Left lung (tissue), 10 donors: ENCODE measurements around the gene NRDC. TPM values are rescaled to one million over a fixed set of nuclear protein-coding genes. Genes with fewer than 3 reads are reported as not detected.

Experiments used
- ATAC-seq: fragments of 200-7000 bp; cut with Tn5 transposase; one replicate; pipeline ENCODE4 v1.9.1; 2020; ENCODE audit warnings: moderate library complexity
- DNase-seq, 4 donors: peaks; one replicate each; pipeline ENCODE4 v3.0.0-alpha.2; 2013 to 2020
- H3K27ac ChIP-seq, 2 donors: fragments of 200-600 bp; sonication (generic) in 1 of 2; one replicate each; pipeline versions ENCODE4 v1.5.0 to v1.8.0; 2020 to 2021
- H3K27me3 ChIP-seq, 2 donors: fragments of 200-600 bp; sonication (generic) in 1 of 2; one replicate each; pipeline versions ENCODE4 v1.5.0 to v1.8.0; 2020 to 2021
- H3K36me3 ChIP-seq, 2 donors: fragments of 200-600 bp; sonication (generic) in 1 of 2; one replicate each; pipeline versions ENCODE4 v1.5.0 to v1.8.0; 2020 to 2021
- H3K4me1 ChIP-seq, 2 donors: fragments of 200-600 bp; one replicate each; pipeline ENCODE4 v1.8.0; 2021
- H3K4me3 ChIP-seq, 2 donors: fragments of 200-600 bp; sonication (generic) in 1 of 2; one replicate each; pipeline versions ENCODE4 v1.5.0 to v1.8.0; 2020 to 2021; ENCODE audit warnings: mild to moderate bottlenecking in 1 of 2
- H3K9me3 ChIP-seq, 2 donors: fragments of 200-600 bp; sonication (generic) in 1 of 2; one replicate each; pipeline versions ENCODE4 v1.5.0 to v1.8.0; 2020 to 2021
- CTCF ChIP-seq, 2 donors: fragments of 200-600 bp; sonication (generic) in 1 of 2; IDR thresholded peaks; one replicate each; pipeline versions ENCODE4 v1.5.0 to v1.8.0; 2021; ENCODE audit warnings: antibody characterized with exemption in 2 of 2
- intact Hi-C, 2 donors: fragments of 100-400 bp; cut with DNase I; formaldehyde crosslinking; loops; one replicate each; pipeline versions ENCODE4 v1.11.2 to v1.14.2; 2022
- polyA plus RNA-seq, 6 donors: library from polyadenylated mRNA; unstranded; fragments of 120-200 nt; gene quantifications; one replicate each; pipeline ENCODE4 v1.2.1, GENCODE V29; 2013; ENCODE audit not compliant: insufficient read length in 6 of 6
- total RNA-seq, 2 donors: library from RNA; stranded (reverse); fragmentation: NEBNext Ultra II Directional; extraction: Animal tissue kit (Norgen Biotek cat#: 25700); gene quantifications; one replicate each; pipeline ENCODE4 v1.2.1, GENCODE V29; 2021
- donor health status: DM: no; HTN: yes; CAD: no.
- donor health status: DM: no; HTN: no; CAD: no.

Gene NRDC
- total and polyA plus RNA-seq, 8 donors, result 101 to 176 (median 153) TPM

GRCh38 chr1:51906306-51907078, 28.0 kb upstream of the NRDC start:
- H3K27me3 ChIP-seq, result peaks cover 2 to 62% of the 10 kb centered on the region in 2 donors
- no peak for ATAC-seq
- H3K9me3 ChIP-seq, result no peaks in the 10 kb centered on the region
- no peak overlapping the region for H3K4me3 ChIP-seq
- no peaks in the 10 kb centered on the region for H3K4me1 ChIP-seq
- intact Hi-C loops, result no loop called here
- H3K27ac ChIP-seq, result no peak overlapping the region
- TF ChIP-seq CTCF (IDR thresholded peaks at IDR 0.05), result no peak
- no peak for DNase-seq
- no peaks in the 10 kb centered on the region for H3K36me3 ChIP-seq

DNA sequence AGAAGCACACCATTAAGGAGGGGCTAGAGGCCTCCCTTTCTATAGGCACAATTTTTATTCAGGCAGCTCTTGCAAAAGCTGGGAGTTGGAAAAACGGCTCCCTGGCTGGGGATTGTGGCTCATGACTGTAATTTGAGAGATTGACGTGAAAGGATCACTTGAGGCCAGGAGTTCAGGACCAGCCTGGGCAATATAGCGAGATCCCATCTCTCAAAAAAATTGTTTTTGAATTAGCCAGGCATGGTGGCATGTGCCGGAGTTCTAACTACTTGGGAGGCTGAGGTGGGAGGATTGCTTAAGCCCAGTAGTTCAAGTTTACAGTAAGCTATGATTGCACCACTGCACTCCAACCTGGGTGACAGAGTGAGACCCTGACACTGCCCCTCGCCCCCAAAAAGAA, 23.9 kb upstream of the NRDC start:
- Histone ChIP-seq H3K36me3 (no peaks in the 10 kb centered on the region), H3K9me3 (no peaks in the 10 kb centered on the region), H3K27ac (no peak overlapping the region), H3K4me3 (no peak overlapping the region), H3K27me3 (peaks cover 4 to 67% of the 10 kb centered on the region in 2 donors), H3K4me1 (no peaks in the 10 kb centered on the region)
- DNase-seq, result no peak
- intact Hi-C loops, result no loop called here
- no peak for TF ChIP-seq CTCF (IDR thresholded peaks at IDR 0.05)
- no peak for ATAC-seq

DNA sequence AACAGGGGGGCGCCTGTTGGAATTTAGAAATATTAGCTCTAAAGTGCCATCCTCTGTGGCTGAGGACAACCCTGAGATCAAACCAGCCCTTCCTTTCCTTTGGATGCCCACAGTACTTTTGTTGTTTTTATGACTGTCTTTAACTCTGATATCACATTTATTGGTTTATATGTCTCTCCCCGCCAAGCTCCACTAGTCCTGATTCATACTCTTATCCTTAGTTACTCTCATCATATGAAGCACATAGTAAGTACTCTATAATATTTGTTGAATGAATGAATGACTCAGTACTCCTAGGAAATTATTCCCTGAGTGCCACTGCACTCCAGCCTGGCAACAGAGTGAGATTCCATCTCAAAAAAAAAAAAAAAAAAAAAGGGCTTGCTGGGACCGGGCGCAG, 22.6 kb upstream of the NRDC start:
- intact Hi-C loops, result no loop called here
- ATAC-seq, result no peak
- peaks cover 4 to 75% of the 10 kb centered on the region in 2 donors for H3K27me3 ChIP-seq
- no peak overlapping the region for H3K4me3 ChIP-seq
- no peak for DNase-seq
- no peak for TF ChIP-seq CTCF (IDR thresholded peaks at IDR 0.05)
- no peak overlapping the region for H3K27ac ChIP-seq
- no peaks in the 10 kb centered on the region for H3K4me1 ChIP-seq
- H3K36me3 ChIP-seq, result no peaks in the 10 kb centered on the region
- H3K9me3 ChIP-seq, result no peaks in the 10 kb centered on the region

DNA sequence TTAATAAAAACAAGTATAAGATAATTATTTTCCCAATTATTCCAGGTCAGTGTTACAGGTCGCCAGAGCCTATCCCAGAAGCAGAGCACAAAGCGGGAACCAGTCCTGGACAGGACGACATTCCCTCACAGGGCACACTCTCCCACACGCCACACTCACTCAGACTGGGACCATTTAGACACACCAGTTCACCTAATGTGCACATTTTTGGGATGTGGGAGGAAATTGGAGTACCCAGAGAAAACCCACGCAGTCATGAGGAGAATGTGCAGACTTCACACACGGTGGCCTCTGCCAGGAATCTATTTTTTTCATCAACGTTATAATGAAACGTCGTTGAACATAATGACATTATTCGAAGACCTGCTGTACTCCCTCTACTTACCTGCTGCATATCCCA, 20.5 kb upstream of the NRDC start:
- TF ChIP-seq CTCF (IDR thresholded peaks at IDR 0.05), result no peak
- Histone ChIP-seq H3K27me3 (peaks cover 4 to 76% of the 10 kb centered on the region in 2 donors), H3K9me3 (no peaks in the 10 kb centered on the region), H3K4me1 (no peaks in the 10 kb centered on the region), H3K4me3 (no peak overlapping the region), H3K36me3 (no peaks in the 10 kb centered on the region), H3K27ac (no peak overlapping the region)
- DNase-seq, result no peak
- no peak for ATAC-seq
- intact Hi-C loops, result loop anchor here in 1 of 2 donors (5.0 kb wide), 1 partner anchor 103 kb away; no protein-coding TSS in a partner anchor

- no peaks in the 10 kb centered on the region for H3K36me3 ChIP-seq
- no peaks in the 10 kb centered on the region for H3K4me1 ChIP-seq
- no peaks in the 10 kb centered on the region for H3K9me3 ChIP-seq
- intact Hi-C loops, result loop anchor here in 1 of 2 donors (5.0 kb wide), 1 partner anchor 104 kb away; no protein-coding TSS in a partner anchor
- no peak overlapping the region for H3K27ac ChIP-seq
- no peak overlapping the region for H3K4me3 ChIP-seq
- TF ChIP-seq CTCF (IDR thresholded peaks at IDR 0.05), result no peak
- DNase-seq, result no peak
- ATAC-seq, result no peak
- peaks cover 2 to 82% of the 10 kb centered on the region in 2 donors for H3K27me3 ChIP-seq
These were observed 19.7 kb upstream of the NRDC start for GRCh38 chr1:51898090-51898734.
